Left cardiac atrium (tissue), 4 donors: ENCODE measurements around the gene ASCL5. TPM values are rescaled to one million over a fixed set of nuclear protein-coding genes. Genes with fewer than 3 reads are reported as not detected.
A peak's percentile ranks its signal among the peaks of the same experiment; 100 is the strongest.

Experiments
- ATAC-seq, 2 donors: fragments of 200-7000 bp; cut with Tn5 transposase; one replicate each; pipeline ENCODE4 v1.9.1; 2020; ENCODE audit warnings: mild to moderate bottlenecking in 2 of 2, moderate library complexity in 2 of 2
- DNase-seq: peaks from one replicate; pipeline ENCODE4 v3.0.0-alpha.2; 2020
- intact Hi-C, 2 donors: fragments of 100-400 bp; cut with DNase I; formaldehyde crosslinking; loops; one replicate each; pipeline versions ENCODE4 v1.14.1 to v1.15.1; 2022 to 2023
- total RNA-seq, 2 donors: library from RNA; stranded (reverse); fragmentation: NEBNext Ultra II Directional; extraction: Animal tissue kit (Norgen Biotek cat#: 25700); gene quantifications; one replicate each; pipeline ENCODE4 v1.2.1, GENCODE V29; 2021
- donor health status: DM: no; HTN: yes; CAD: no.
- donor health status: DM: no; HTN: yes; CAD: no; lungs with severe emphysema.
- donor health status: DM: yes; HTN: yes; CAD: no.
- donor health status: Dilated cardiomyopathy.

Gene ASCL5
- total RNA-seq, 2 donors from 2014 or later = not detected

DNA sequence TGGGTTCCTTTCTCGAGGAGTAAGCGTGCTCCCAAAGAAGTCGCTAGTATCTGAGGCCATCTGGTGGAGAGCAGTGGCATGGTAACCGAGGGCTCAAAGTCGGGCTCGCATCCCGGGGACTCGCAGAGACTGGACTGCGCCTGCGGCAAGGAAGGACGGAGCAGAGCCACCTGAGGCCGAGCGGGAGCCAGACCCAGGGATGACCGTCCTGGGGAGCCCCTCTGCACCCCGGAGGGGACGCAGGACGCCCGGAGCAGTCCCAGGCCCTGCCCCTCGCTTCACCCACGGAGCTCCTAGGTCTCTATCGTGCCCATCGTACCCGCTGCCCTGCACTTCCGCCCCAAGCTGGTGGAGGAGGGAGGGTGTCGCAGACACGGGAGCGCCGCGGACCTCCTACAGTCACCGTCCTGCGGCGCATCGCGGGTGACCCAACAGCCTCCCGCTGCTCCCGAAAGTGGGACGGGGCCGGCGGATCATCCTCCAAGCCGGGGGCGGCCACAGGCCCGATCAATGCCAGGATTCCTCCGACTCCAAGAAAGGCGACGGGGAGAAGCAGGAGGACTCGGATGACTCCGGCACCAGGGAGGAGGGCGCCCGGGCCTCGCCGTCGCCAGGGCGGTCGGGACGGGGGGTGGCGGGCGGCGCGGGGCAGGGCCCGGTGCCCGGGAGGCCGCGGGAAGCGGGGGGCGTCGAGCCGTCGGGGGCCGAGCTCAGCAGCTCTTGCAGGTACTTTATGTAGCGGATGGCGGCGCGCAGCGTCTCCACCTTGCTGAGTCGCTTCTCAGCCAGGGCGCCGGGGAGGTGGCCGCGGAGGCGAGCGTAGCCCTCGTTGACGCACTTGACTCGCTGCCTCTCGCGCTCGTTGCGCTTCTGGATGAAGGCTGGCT, 12.5 kb downstream of the ASCL5 start:
- intact Hi-C loops = loop anchor here (2.0 to 10.0 kb wide), 3 partner anchors 140 to 552 kb away; no protein-coding TSS in a partner anchor
- DNase-seq = peak; percentile 88

DNA sequence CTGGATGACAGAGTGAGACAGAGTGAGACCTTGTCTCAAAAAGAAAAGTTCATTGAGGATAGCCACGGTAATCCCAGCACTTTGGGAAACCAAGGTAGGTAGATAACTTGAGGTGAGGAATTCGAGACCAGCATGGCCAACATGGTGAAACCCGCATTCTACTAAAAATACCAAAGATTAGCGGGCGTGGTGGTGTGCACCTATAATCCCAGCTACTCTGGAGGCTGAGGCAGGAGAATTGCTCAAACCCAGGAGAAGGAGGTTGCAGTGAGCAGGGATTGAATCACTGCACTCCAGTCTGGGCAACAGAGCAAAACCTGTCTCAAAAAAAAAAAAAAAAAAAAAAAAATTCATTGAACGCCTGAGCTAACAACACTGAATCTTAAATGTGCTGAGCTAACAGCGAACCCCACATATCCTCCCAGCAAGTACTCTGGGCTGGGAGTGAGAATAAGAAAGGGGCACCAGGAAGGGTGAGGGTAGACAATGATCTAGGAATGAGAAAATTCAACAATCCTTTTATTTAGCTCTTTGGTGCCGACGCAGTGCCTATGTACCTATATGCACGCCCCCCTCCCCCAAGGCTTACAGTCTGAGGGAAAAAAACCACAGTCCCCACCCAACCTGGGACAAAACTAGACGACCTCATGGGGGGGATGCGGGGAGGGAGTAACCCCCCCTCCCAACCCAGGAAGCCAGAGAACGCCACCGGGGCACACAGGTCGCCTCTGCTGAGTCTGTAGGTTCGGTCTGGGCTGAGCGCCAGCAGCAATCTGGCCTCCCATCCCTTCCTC, 13.3 kb downstream of the ASCL5 start:
- ATAC-seq (no peak), DNase-seq (no peak)
- intact Hi-C loops = loop anchor here (2.0 to 10.0 kb wide), 3 partner anchors 139 to 551 kb away; no protein-coding TSS in a partner anchor

More for the DNA sequence above, 12.5 kb downstream of the ASCL5 start:
- peak; percentile 95 to 96 for ATAC-seq

DNA sequence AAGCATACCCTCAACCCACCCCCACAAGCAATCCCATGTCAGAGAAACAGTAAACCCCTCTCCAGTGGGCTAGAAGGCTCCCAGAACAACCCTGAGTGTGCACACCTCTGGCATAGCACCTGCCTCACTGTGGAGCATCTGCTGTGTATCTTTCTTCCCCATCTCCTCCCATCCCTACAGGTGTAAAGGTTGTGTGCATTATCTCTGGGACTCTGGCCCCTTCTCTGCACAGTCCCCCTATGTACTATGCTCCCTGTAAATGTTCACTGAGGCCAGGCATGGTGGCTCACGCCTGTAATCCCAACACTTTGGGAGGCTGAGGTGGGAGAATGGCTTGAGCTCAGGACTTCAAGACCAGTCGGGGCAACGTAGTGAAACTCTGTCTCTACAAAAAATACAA, 14.1 kb downstream of the ASCL5 start:
- ATAC-seq (no peak), DNase-seq (no peak)
- intact Hi-C loops = loop anchor here (5.0 to 10.0 kb wide), 2 partner anchors 138 to 551 kb away; no protein-coding TSS in a partner anchor

DNA sequence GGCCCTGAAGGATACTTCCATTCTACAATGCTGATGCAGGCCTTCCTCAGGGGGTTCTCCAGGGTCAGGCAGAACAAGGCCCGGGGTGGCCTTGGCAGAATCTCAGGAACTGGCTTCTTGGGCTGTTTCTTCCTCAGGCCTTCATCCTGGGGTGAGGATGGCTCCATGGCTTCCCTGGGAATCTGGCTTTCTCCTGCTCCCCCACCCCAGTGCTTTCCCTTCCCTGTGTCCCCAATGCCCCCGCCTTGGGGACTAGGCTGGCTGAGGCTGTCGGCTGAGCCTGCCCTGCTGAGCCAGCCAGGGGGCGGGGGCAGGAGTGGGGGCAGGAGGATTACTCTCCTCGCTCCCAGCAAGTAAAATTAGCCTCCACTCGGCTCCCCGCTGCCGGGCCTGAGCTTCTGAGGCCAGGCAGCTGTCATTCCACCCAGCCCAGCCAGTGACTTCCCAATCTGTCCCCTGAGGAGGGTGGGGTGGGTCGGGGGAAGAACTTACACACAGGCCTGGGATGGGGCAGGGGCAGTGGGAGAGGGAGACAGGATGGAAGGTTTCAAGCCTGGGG, 14.7 kb downstream of the ASCL5 start, which contains the start of gene CACNA1S:
CACNA1S (minus strand) TSS at position 254 of the 559 bp plus-strand sequence; CDS start at position 167, 87 bp downstream.
- ATAC-seq = no peak
- intact Hi-C loops = loop anchor here (5.0 to 10.0 kb wide), 2 partner anchors 137 to 550 kb away; no protein-coding TSS in a partner anchor
- no peak for DNase-seq

DNA sequence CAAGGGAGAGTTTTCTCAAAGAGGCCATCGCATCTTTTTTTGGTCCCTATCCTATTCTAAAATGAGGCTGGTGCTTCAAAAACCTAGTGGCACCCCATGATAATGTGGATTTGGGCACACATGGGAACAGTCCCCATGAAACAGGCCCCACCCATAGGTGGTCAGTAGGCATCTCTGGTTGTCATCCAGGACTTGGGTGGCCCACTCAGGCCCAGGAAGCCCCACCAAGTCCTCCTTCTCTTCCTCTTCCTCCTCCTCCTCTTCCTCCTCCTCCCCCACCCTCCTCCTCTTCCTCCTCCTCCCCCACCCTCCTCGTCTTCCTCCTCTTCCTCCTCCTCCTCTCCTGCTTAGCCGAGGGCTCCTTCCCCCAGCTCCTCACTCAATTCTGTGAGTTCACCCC, 15.3 kb downstream of the ASCL5 start:
- intact Hi-C loops = loop anchor here (5.0 to 10.0 kb wide), 2 partner anchors 137 to 549 kb away; no protein-coding TSS in a partner anchor
- ATAC-seq (no peak), DNase-seq (no peak)

DNA sequence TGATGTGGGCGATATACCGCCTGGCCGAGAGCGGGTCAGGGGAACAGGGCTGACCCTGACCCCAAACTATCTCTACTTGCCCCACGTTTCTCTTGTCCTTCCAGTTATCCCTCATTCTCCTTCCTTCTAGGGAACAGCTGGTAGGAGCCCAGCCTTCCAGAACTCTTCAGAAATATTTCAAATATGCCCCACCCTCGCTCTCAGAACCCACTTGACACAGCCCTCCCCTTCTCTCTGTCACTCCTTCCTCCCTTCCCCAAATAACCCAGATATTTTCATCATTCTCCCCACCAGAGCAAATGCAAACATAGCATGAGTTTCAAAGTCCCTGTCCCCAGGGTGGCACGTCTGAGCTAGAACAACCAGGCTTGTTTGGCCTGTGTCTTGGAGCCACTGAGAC, 15.8 kb downstream of the ASCL5 start:
- intact Hi-C loops = loop anchor here (5.0 to 10.0 kb wide), 2 partner anchors 136 to 549 kb away; no protein-coding TSS in a partner anchor
- no peak for ATAC-seq
- no peak for DNase-seq

DNA sequence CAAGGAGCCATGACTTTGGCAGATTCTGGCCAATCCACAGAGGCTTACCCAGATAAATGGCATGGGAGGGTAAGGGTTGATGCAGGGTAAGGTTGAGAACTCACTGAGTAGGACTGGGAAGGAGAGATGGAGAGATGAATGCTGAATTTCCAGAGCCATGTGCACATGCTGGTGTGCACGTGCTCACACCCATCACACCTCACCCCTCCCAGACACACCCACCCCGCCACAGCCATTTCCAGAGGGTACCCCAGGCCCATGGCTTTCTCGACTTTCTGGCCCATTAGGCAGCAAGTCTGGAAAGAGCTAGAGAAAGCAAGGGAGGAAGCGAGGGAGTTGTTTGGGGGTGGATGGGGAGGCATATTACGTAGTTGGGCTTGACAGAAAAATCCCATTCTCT, 16.4 kb downstream of the ASCL5 start:
- no peak for ATAC-seq

DNA sequence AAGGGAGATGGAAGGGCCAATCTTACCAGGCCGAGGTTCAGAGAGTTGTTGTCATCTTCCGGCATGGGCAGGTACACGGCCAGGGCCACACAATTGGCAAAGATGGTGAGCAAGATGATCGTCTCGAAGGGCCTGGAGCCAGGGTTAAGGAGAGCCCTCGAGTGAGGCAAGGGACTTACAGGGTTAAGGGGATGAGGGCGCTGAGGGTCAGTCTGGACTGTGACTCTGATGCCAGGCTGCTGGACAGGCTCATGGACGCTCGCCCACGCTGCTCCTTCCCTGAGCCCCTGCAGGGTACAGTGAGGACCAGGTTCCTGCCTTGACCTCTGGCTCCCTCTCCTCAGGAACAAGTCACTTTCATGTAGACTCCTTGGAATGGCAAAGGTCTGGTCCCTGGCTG, 16.8 kb downstream of the ASCL5 start:
- intact Hi-C loops = loop anchor here (5.0 to 10.0 kb wide), 2 partner anchors 135 to 548 kb away; no protein-coding TSS in a partner anchor
- ATAC-seq (no peak), DNase-seq (no peak)

More for the DNA sequence above, 16.4 kb downstream of the ASCL5 start:
- intact Hi-C loops = loop anchor here (5.0 to 10.0 kb wide), 2 partner anchors 136 to 548 kb away; no protein-coding TSS in a partner anchor
- no peak for DNase-seq

DNA sequence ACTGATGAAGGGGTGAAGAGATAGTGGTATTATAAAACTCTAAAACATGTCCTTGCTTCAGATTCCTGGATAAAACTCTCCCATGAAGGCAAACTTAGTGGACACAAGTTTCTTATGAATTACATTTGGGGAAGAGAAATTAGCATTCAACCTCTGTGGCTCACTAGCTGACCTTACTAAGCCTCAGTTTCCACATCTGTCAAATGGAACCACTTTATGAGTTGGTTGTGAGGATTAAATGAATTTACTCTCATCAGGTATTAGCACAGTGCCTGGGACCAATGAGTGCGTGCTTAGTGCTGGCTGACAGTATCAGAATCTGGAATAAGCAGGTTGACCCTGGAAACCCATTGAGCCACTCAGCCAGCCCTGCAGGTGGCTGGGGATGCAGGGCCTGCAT, 17.3 kb downstream of the ASCL5 start:
- ATAC-seq (no peak), DNase-seq (no peak)
- intact Hi-C loops = loop anchor here (5.0 to 10.0 kb wide), 2 partner anchors 135 to 547 kb away; no protein-coding TSS in a partner anchor

DNA sequence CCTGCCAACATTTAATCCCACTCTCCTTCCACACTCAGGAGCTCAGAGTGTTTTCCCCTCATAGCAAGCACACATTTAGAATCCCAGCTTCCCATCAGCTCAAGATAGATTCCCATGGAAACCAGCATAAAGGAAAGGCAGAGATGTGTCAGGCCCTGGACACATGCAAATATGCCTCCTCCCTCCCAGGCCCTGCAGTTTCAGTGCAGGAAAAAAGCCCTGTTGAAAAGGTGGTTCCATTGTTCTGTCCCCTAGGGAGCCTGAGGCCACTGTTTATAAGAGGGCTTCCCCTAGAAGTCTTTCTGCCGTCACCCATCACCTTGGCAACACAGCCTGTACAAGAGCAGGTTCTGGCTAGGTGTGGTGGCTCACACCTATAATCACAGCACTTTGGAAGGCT, 18.4 kb downstream of the ASCL5 start:
- intact Hi-C loops = no loop called here
- ATAC-seq (no peak), DNase-seq (no peak)

DNA sequence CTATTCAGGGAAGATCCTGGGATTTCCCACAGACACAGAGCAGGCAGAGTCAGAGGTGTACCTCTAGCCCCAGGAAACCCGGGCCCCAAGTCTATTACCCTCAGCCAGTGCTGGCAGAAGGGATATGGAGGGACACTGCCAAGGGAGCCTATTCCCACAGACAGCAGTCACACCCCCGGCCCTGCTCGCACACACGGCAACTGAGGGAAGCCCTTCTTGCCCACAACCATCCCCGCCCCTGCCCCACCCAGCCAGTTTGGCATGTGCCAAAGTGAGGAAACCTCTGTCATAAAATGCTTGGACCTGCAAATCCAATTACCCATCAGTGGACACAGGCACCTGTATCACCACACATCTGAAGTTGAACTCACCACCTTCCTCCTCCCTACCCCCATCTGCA, 21.3 kb downstream of the ASCL5 start:
- no peak for DNase-seq
- intact Hi-C loops = no loop called here
- no peak for ATAC-seq

DNA sequence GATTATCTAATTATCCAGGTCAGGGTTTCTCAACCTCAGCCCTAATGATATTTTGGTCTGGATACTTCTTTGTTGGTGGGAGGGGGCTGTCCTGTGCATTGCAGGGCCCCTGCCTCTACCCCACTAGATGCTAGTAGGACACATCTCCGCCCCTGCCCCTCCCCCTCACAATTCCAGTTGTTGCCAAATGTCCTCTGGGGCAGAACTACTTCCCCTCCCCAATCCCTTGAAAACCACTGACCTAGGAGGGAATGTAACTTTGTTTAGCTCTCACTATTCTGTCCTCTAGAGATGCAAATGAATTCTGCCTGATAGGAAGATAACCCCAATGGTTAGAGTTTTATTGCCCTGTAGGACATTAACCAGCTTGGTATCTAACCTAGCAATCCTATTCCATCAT, 22.8 kb downstream of the ASCL5 start:
- no peak for ATAC-seq
- intact Hi-C loops = no loop called here
- DNase-seq = no peak

DNA sequence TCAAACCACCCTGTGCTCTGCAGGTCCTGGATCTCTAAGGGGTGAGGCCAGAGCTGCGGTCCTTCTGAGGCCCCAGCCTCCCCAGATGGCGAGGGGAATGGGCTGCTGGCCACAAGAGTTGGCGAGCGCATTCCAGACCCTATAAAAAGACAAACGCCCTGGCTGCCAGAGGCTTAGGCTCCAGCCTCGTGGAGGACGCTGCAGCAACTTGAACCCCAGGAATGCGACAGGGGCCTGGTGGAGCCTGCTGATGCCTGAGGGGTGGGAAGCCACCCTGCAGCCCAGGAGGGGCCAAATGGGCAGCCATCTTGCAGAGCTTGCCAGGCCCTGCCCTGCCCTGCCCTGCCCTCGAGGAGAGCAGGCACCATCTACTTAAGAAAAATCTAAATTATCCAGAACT, 23.3 kb downstream of the ASCL5 start:
- intact Hi-C loops = no loop called here
- ATAC-seq (no peak), DNase-seq (no peak)

DNA sequence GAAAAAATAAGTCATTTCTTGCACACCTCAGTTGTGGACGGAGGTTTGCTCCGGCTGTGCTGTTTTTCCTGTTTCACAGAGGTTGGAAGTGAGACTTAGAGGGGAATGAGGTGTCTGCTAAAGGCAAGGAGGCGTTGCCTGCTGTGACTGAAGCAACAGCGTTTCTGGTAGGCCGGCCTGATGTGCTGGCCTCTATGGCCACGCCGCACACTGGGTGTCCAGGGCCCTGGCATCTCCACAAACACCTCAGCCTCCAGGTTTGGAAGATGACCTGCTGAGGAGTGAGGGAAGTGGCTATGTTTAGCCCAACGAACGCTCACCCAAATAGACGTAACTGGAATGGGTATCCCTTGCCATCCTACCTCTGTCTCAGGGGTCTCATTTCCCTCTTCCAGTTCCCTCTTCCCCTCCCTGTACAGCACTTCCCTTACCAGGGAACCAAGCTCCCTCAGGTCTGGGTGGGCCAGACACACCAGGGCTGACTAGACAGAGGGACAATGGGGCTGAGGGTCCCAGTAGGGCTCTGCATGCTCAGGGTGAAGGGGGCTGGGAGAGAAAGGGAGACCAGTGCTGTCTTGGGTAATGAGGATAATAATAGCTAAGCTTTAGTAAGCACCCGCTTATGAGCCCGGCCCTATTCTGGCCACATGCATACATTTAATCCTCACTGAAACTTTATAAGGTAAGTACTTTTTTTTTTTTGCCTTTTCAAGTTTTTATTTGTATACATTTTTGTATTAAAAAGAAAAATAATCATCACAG, 26.6 kb downstream of the ASCL5 start:
- DNase-seq (no peak), ATAC-seq (no peak)
- intact Hi-C loops = no loop called here

DNA sequence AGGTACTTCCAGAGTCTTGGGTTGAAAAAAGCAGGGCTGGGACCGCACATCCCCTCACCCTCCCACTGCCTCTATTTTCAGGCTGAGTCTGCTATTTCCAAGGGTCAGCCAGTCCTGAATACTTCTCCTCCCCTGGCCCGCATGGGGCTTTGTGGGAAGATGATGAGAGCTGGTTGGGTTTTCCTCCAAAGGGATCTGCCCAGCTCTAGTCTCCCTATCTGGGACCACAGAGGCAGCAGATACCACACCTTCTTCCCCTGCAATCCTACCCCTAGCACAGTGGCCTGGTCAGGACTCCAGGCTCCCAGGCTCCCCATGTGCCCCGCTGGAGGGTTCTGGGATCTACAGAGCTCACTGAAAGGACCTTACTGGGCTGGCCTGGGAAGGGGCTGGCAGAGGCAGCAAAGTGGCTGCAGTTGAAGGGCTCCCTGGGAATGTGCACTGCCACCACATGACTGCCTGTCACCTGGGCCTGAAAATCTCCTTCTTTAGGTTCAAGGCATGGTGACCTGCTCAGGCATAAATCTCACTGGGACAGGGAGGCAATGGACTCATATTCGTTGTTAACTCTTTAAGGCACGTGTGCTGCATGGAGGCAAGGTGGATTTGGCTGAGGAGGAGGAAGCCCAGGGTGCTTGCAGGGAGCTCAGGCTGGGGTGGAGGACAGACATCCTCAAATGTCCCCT, 27.8 kb downstream of the ASCL5 start:
- no peak for DNase-seq
- intact Hi-C loops = no loop called here
- no peak for ATAC-seq

DNA sequence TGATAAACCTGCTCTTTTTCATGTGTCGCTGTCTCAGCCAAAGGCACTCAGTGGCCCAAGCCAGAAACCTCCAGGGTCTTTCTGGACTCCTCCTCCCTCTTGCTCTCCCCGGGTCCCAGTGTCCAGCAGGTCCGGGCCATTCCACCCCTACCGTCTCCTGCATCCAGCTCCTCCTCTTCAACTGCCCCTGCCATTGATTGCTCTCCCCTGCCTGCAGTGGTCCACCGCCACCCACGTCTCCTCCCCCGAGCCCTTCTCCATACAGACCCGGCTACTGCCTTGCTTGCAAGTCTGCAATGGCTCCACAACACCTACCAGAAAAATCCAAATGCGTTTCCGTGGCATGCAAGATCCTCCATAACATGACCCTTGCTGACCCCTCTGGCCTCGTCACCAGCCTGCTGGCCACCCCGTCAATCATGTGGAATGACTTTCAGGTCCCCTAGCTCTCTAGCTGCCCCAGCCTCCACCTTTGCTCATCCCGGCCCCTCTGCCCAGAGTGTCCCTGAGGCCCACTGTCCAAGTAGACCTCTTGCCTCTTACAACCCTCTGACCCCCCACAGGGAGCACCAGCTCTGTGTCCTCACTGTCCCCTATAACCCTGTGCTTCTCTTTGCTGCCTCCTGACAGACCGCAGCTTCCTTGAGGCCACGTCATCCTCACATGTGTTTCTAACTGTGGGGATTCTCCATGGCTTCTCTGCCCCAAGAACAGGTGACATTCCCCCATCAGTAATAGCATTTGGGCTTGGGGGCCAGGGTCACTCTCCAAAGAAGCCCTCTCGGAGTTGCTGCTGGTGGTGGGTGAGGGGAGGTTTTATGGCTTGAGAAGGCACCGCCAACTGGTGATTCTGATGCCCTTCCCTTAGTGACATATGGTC, 29.8 kb downstream of the ASCL5 start:
- intact Hi-C loops = no loop called here
- DNase-seq = no peak
- ATAC-seq = no peak

DNA sequence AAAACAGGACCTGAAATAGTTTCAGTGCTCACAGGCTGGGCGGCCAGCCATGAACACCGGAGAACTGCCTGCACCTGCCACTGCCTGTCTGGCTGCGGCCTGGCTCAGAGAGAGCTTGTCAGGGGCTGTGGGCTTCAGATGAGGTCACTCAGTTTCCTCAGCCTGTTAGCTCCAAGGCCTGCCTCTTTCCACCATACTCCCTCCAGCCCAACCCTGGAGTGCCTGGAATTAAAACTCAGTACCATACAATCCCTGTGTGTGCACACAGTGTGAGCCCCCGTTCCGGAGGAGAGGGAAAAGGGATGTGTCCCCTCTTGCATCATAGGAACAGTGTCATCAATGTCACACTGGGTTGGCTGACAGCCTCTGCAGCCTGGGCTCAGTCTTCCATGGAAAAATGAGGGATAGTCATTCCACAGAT, 30.9 kb downstream of the ASCL5 start:
- no peak for DNase-seq
- intact Hi-C loops = no loop called here
- no peak for ATAC-seq
